GM12892 (cell line): ENCODE data around the gene GDF15.

Experiments used
- POLR2A ChIP-seq: IDR thresholded peaks from 2 replicates; pipeline ENCODE4 v1.6.1; 2011; ENCODE audit warnings: low read depth, low read length, control low read depth
- TAF1 ChIP-seq: IDR thresholded peaks from 2 replicates; pipeline ENCODE4 v1.6.1; 2011; ENCODE audit warnings: low read depth, mild to moderate bottlenecking, control low read depth, low read length, borderline replicate concordance

DNA sequence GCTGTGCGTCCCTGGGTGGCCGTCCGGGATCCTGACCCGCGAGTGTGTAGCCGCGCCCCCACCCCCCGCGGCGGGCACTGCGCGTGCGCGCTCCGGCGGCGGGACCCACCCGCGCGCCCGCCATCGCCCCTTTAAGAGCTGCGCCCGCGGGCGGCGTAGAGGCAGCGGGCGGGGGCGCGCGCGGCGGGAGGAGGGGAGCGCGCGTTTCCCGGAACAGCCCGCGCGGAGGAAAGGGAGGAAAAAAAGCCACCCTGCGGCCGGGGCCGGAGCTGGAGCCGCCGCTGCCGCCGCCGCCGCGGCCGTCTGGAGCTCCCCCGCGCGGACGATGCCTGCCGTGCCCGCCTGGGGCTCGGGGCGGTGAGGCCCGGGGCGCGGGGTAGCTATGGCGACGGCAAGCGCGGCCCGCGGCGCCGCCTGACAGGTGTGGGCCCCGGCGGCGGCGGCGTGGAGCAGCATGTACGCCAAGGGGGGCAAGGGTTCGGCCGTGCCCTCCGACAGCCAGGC is 33.3 kb downstream of the GDF15 start, which contains the start of gene SSBP4:
- TF ChIP-seq TAF1 (no peak), POLR2A (peak; percentile 9; the same call in 1 of the 2 replicates)
